Measurements from ENCODE around the gene PALLD.

- no peak for TF ChIP-seq ZNF138 (tag by site-specific recombination; IDR thresholded peaks at IDR 0.05; ENCODE audit: borderline replicate concordance)
- TF ChIP-seq CTCF (tag by site-specific recombination; IDR thresholded peaks at IDR 0.05): no peak
- no peak for TF ChIP-seq HOXA7 (CRISPR knock-in tag; IDR thresholded peaks at IDR 0.05; ENCODE audit: borderline replicate concordance)
- TF ChIP-seq ATF2 (tag by site-specific recombination; IDR thresholded peaks at IDR 0.05; ENCODE audit: low read depth): no peak
- no peak for TF ChIP-seq SP2 (tag by site-specific recombination; IDR thresholded peaks at IDR 0.05)
- TF ChIP-seq ELK4 (IDR thresholded peaks at IDR 0.05; ENCODE audit: borderline replicate concordance, low read depth, low read length): no peak
Observed at GRCh38 chr4:168776382-168776781, 279.5 kb downstream of the PALLD start.

All from HEK293 (cell line).